Right lobe of liver (tissue), 6 donors: ENCODE data around the gene KCTD10. TPM values are rescaled to one million over a fixed set of nuclear protein-coding genes. Genes with fewer than 3 reads are reported as not detected.

Source experiments
- ATAC-seq, 4 donors: fragments of 200-7000 bp; cut with Tn5 transposase; one replicate each; pipeline ENCODE4 v1.9.1; 2020; ENCODE audit warnings: mild to moderate bottlenecking in 4 of 4, moderate library complexity in 4 of 4
- DNase-seq, 3 donors: peaks; one replicate each; pipeline ENCODE4 v3.0.0-alpha.2; 2020
- H3K27ac ChIP-seq, 3 donors: fragments of 200-600 bp; one replicate each; pipeline ENCODE4 v1.8.0; 2022
- H3K27me3 ChIP-seq, 2 donors: fragments of 200-600 bp; one replicate each; pipeline ENCODE4 v1.8.0; 2022
- H3K36me3 ChIP-seq, 4 donors: fragments of 200-600 bp; sonication (generic) in 1 of 4; one replicate each; pipeline versions ENCODE4 v1.5.1 to v1.8.0; 2017 to 2022; ENCODE audit warnings: control low read depth in 1 of 4
- H3K4me1 ChIP-seq, 4 donors: fragments of 200-600 bp; sonication (generic) in 1 of 4; one replicate each; pipeline versions ENCODE4 v1.5.1 to v1.8.0; 2017 to 2022; ENCODE audit warnings: control low read depth in 1 of 4
- H3K4me3 ChIP-seq, 3 donors: fragments of 200-600 bp; one replicate each; pipeline ENCODE4 v1.8.0; 2022
- H3K9me3 ChIP-seq, 4 donors: fragments of 200-600 bp; sonication (generic) in 1 of 4; one replicate each; pipeline versions ENCODE4 v1.5.1 to v1.8.0; 2017 to 2022; ENCODE audit warnings: control low read depth in 1 of 4
- POLR2A ChIP-seq: fragments of 450-650 bp; IDR thresholded peaks from one replicate; pipeline ENCODE4 v1.6.1; 2017; ENCODE audit warnings: antibody characterized with exemption, mild to moderate bottlenecking
- WGBS: methylation state at CpG from one replicate; pipeline ENCODE4 v1.1.6; 2018; ENCODE audit warnings: low coverage, low lambda C conversion rate; ENCODE audit not compliant: insufficient coverage; ENCODE audit errors: missing lambda C conversion rate; 5-methylcytosine and 5-hydroxymethylcytosine counted together
- intact Hi-C, 2 donors: fragments of 100-400 bp; cut with DNase I; formaldehyde crosslinking; loops; one replicate each; pipeline versions ENCODE4 v1.11.2 to v1.14.1; 2022
- total RNA-seq, 6 experiments: library from RNA; depleted of rRNA in 2 of 6; stranded (reverse); fragments of >200 nt in 2 of 6; fragmentation: NEBNext Ultra II Directional in 3 of 6; extraction: Animal tissue kit (Norgen Biotek cat#: 25700) in 3 of 6; gene quantifications; one replicate each; pipeline versions ENCODE4 v1.1.0 to v1.2.4, GENCODE V29; 2016 to 2023
- TF ChIP-seq, protein P1 (sequence below), 4 donors: fragments of 200-600 bp in 3 of 4; fragments of 450-650 bp in 1 of 4; IDR thresholded peaks; one replicate each; pipeline versions ENCODE4 v1.5.1 to v1.8.0; 2016 to 2022; ENCODE audit warnings: antibody characterized with exemption in 4 of 4, mild to moderate bottlenecking in 2 of 4
- donor health status: DM: no; HTN: yes; CAD: no.
- donor health status: DM: no; HTN: no; CAD: no.
- donor health status: DM: no; HTN: no; CAD: no.
- donor health status: DM: no; HTN: yes; CAD: no.
- donor health status: DM: no; HTN: yes; CAD: no.

The KCTD10 gene
- total RNA-seq, 6 experiments from 2014 or later, result 5.8 to 20.2 (median 11.6) TPM

DNA sequence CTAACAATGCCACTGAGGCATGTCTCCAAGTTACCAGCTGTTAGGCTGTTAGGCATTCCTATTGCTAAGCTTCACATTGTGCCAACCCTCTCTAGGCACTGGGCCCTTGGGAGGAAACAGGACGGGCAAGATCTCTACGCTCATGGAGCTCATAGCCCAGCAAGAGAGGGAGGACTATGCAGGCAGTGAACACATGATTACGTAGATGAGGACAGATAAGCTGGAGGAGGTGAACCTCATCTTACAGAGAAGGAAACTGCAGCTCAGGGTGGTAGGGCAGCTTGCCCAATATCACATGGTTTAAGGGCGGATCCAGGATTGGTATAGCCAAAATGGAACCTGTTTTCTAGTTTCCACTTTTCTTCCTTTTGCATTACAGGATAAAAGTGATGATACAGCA is 8.1 kb upstream of the KCTD10 start:
- intact Hi-C loops, result no loop called here
- no peaks in the 10 kb centered on the region for H3K9me3 ChIP-seq
- H3K27me3 ChIP-seq, result no peaks in the 10 kb centered on the region
- TF ChIP-seq POLR2A, result no peak
- 85% methylated on average over 4 of the region's 4 CpGs for WGBS
- no peak for DNase-seq
- no peaks in the 10 kb centered on the region for H3K4me1 ChIP-seq
- peaks cover 4 to 69% (median 46%) of the 10 kb centered on the region in 4 donors for H3K36me3 ChIP-seq
- H3K4me3 ChIP-seq, result no peak overlapping the region
- H3K27ac ChIP-seq, result no peak overlapping the region
- no peak for ATAC-seq

DNA sequence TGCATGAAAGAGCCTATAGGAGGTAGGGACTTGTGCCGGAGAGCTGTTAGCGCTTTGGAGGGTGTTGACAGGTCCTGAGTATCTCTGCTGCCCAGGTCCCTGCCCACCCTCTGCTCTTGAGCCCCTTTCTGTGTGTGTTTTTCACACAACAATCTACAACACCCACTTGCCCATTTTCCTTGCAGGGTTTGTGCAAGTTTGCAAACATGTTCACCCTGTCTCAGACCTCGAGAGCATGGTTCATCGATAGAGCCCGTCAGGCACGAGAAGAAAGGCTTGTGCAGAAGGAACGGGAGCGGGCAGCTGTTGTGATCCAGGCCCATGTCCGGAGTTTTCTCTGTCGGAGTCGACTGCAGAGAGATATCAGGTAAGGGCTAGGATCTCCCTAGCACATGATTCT is 6.2 kb upstream of the KCTD10 start:
- H3K4me3 ChIP-seq, result no peak overlapping the region
- no peaks in the 10 kb centered on the region for H3K27me3 ChIP-seq
- peaks cover 0 to 10% (median 2%) of the 10 kb centered on the region in 4 donors for H3K4me1 ChIP-seq
- intact Hi-C loops, result no loop called here
- ATAC-seq, result no peak
- WGBS, result 90% methylated on average over 11 of the region's 11 CpGs
- DNase-seq, result no peak
- H3K9me3 ChIP-seq, result no peaks in the 10 kb centered on the region
- H3K36me3 ChIP-seq, result peaks cover 0 to 50% (median 33%) of the 10 kb centered on the region in 4 donors
- TF ChIP-seq, protein P1, sequence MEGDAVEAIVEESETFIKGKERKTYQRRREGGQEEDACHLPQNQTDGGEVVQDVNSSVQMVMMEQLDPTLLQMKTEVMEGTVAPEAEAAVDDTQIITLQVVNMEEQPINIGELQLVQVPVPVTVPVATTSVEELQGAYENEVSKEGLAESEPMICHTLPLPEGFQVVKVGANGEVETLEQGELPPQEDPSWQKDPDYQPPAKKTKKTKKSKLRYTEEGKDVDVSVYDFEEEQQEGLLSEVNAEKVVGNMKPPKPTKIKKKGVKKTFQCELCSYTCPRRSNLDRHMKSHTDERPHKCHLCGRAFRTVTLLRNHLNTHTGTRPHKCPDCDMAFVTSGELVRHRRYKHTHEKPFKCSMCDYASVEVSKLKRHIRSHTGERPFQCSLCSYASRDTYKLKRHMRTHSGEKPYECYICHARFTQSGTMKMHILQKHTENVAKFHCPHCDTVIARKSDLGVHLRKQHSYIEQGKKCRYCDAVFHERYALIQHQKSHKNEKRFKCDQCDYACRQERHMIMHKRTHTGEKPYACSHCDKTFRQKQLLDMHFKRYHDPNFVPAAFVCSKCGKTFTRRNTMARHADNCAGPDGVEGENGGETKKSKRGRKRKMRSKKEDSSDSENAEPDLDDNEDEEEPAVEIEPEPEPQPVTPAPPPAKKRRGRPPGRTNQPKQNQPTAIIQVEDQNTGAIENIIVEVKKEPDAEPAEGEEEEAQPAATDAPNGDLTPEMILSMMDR (IDR thresholded peaks at IDR 0.05), result no peak
- no peak for TF ChIP-seq POLR2A
- no peak overlapping the region for H3K27ac ChIP-seq

DNA sequence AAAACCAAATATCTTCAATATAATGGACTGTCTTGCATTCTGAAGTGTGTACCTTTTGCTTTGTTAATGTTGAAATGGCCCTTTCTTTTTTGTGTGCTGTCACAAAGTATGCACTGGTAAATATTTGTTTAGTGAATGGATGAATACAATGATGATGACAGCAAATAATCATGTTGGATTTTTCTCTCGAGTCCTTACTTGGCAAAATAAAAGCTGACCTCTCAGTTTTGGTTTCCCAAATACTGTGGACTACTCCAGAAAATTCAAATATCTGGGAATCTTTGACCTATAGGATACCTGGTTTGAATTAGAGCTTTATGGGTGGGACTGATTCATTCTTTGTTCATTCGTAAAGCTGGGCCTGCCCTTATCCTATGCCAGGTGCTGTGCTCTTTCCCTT is 5.8 kb upstream of the KCTD10 start:
- DNase-seq (no peak), ATAC-seq (no peak)
- TF ChIP-seq, protein P1 (IDR thresholded peaks at IDR 0.05), result no peak
- TF ChIP-seq POLR2A, result no peak
- no peak overlapping the region for H3K4me3 ChIP-seq
- peaks cover 0 to 14% (median 5%) of the 10 kb centered on the region in 4 donors for H3K4me1 ChIP-seq
- no peaks in the 10 kb centered on the region for H3K9me3 ChIP-seq
- no peaks in the 10 kb centered on the region for H3K27me3 ChIP-seq
- H3K27ac ChIP-seq, result no peak overlapping the region
- H3K36me3 ChIP-seq, result peaks cover 0 to 45% (median 29%) of the 10 kb centered on the region in 4 donors
- intact Hi-C loops, result no loop called here
- WGBS, result 51% methylated on average over 2 of the region's 2 CpGs

DNA sequence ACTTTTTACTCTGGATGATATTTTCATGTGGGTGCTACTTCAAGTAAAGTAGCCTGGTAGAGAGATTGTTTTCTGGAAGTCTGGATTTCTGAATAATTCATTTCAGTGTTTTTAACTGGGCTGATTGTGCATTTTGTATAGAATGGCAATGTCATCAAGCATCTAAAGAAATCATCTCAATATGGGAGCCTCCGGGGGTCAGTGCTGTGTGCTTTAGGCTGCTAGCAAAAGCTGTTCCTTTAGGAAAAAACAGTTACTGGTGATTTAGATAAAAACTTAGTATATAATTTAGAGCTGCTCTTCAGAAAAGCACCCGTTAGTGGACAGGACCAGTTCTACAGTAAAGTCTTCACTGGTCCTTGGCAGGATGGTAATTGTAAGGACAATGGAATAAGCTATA is 5.4 kb upstream of the KCTD10 start:
- Histone ChIP-seq H3K4me3 (no peak overlapping the region), H3K27ac (no peak overlapping the region), H3K9me3 (no peaks in the 10 kb centered on the region), H3K27me3 (no peaks in the 10 kb centered on the region), H3K4me1 (peaks cover 0 to 14% (median 5%) of the 10 kb centered on the region in 4 donors), H3K36me3 (peaks cover 0 to 41% (median 25%) of the 10 kb centered on the region in 4 donors)
- intact Hi-C loops, result no loop called here
- ATAC-seq, result no peak
- whole genome bisulfite sequencing, result 90% methylated on average over 2 of the region's 2 CpGs
- DNase-seq, result no peak
- TF ChIP-seq, protein P1 (IDR thresholded peaks at IDR 0.05), result no peak
- TF ChIP-seq POLR2A, result no peak

DNA sequence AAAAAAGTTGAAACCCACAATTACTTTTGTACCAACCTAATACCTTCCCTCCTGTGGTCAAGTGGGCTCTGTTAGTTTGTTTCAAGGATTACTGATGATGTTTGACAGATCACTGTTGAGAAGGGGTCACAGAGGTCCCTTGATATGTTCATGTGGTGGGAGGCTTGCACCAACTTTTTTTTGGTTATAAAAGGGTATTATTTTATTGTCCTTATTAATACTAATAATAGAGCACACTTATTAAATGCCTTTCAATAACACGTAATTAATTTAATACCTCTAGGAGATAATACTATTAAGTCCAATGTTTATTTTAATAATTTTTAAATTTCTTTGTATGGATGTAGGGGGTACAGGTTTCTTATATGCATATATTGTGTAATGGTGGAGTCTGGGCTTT is 4.8 kb upstream of the KCTD10 start:
- 94% methylated on average over 1 of the region's 1 CpG for WGBS
- Histone ChIP-seq H3K27ac (no peak overlapping the region), H3K4me3 (no peak overlapping the region), H3K36me3 (peaks cover 0 to 36% (median 19%) of the 10 kb centered on the region in 4 donors), H3K9me3 (no peaks in the 10 kb centered on the region), H3K4me1 (peaks cover 0 to 14% (median 5%) of the 10 kb centered on the region in 4 donors), H3K27me3 (no peaks in the 10 kb centered on the region)
- intact Hi-C loops, result no loop called here
- ATAC-seq, result no peak
- TF ChIP-seq, protein P1 (IDR thresholded peaks at IDR 0.05), result no peak
- no peak for TF ChIP-seq POLR2A
- DNase-seq, result no peak
